ENCODE data around the gene HLA-C.
"Not testable (repeated sequence)": the region's sequence is repeated elsewhere in the genome, so short reads cannot be mapped to it uniquely, and the experiment has no call there.

The HLA-C gene

DNA sequence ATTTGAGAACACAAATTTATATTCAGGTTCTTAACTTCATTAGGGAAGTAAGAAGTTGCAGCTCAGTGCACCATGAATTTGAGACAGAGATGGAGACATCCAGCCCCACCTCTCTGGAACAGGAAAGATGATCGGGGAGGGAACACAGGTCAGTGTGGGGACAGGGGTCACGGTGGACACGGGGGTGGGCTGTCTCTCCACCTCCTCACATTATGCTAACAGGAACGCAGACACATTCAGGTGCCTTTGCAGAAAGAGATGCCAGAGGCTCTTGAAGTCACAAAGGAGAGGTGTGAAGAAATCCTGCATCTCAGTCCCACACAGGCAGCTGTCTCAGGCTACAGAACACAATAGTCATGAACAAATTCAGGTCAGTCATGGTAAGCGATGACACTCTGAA is 3.1 kb downstream of the HLA-C start:
- no peak for DNase-seq

DNA sequence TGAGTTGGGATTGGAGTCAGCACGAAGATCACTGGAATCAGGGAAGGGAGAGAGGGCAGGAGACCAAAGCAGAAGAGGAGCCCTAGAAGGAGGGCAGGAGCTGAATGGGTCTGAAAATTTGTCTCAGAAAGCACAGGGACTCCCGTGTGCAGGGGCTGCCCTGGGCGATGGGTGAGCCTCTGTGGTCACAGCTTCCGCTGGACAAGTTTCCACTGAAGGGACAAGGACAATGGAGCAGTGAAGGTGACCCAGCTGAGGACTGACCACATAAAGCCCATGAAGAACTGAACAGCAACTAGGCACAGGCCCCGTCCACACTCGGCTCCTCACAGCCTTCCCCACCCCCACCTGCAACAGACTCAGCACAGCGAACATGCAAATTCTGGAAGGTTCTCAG is 3.5 kb downstream of the HLA-C start:
- DNase-seq: no peak

DNA sequence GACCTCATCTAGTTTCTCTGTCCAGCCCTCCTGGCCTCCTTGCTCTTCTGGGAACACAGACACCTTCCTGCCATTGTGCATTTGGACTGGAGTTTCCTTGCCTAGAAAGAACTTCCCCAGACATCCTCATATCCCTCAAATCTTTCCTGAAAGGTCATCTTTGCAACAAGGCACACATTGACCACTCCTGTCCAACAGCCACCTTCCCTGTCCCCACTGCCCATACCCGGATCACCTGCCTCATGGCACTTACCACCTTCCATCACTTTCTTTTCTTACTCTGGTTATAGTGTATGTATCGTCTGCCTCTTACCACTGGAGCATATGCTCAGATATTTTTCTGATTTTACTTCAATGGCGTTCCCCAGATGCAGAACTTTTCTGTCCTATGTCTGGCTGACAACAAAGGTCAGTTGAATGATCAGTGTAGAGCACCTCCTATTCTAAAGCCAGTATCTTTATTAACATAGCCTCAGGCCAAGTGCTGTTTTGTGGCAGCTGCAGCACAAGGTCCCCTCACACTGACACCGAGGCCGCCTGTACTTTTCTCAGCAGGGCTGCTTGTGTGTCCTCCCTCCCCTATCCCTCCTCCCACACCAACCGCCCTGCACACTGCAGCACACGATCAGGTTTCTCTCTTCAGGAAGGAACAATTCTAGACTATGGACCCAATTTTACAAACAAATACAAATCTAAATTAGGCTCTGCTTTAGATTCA is 4.1 kb downstream of the HLA-C start:
- DNase-seq: no peak

DNA sequence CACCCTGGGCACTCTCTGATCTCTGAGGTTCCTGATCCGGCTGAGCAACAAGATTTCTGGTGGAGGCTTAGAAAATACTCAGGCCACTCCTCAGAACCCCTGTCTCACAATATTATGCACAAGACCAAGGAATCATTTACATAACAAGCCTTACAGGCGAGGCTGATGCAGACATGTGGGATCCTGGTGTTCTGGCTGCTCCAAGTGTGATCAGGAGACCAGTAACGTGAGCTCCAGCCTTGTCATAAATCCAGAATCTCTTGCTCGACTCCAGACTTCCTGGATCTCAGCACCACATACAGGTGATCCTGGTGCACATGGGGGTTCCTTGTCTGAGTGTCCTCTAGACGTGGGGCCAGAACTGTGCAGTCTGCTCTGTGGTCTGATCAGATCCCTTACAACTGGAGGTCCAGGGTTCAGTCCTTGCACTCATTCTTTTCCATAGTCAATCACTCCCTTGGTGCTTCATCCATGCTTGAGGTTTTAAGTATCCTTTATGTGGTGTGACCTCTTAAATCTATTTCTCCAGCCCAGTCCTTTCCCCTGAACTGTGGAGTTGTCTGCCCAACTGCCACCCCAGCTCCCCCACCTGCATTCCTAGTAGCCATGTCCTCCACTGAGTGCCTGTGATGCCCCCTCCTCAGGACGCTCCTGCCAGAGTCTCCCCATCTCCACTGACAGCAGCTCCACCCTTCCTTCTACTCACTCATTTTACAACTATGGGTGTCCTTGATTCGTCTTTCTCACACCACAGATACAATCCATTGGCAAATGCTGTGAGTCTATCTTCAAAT is 5.1 kb downstream of the HLA-C start:
- no peak for DNase-seq

DNA sequence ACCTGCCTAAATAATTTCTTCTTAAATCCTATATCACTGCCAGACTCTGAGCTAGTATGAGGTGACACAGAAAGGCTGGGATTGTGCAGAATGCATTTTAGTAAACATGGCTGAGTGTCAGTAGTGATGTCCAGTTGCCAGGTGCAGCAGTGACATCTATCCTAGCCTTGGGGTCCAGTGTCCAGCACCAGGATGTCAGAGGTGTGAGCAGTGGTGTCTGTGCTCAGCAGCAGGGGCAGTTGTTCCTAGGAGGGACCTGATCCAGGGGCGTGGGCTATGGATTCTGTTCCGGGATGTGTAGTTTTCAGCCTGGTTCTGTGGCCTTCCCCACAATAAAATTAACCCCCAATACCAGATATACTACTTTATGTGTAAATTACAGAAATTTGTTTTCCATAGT is 6.0 kb downstream of the HLA-C start:
- no peak for DNase-seq

DNA sequence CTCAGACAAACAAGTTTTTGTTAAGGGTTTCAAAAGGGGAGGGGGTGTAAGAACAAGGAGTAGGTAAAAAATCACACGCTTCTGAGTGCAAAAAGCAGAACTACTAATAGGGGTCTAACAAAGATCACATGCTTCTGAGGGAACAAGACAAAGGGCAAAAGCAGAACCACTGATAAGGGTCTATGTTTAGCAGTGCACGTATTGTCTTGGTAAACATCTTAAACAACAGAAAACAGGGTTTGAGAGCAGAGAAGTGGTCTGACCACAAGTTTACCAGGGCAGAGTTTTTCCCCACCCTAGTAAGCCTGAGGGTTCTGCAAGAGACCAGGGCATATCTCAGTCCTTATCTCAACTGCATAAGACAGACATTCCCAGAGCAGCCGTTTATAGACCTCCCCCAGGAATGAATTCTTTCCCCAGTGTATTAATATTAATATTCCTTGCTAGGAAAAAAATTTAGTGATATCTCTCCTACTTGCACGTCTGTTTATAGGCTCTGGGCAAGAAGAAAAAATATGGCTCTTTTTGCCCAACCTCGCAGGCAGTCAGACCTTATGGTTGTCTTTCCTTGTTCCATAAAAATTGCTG is 8.5 kb downstream of the HLA-C start:
- not testable (repeated sequence) for DNase-seq

DNA sequence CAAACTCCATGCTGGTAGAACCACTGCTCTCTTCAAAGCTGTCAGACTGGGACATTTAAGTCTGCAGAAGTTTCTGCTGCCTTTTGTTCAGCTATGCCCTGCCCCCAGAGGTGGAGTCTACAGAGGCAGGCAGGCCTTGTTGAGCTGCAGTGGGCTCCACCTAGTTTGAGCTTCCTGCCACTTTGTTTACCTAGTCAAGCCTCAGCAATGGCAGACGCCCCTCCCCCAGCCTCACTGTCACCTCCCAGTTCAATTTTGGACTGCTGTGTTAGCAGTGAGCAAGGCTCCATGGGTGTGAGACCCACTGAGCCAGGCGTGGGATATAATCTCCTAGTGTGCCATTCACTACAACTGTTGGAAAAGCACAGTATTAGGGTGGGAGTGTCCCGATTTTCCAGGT is 11.9 kb downstream of the HLA-C start:
- DNase-seq: not testable (repeated sequence)

DNA sequence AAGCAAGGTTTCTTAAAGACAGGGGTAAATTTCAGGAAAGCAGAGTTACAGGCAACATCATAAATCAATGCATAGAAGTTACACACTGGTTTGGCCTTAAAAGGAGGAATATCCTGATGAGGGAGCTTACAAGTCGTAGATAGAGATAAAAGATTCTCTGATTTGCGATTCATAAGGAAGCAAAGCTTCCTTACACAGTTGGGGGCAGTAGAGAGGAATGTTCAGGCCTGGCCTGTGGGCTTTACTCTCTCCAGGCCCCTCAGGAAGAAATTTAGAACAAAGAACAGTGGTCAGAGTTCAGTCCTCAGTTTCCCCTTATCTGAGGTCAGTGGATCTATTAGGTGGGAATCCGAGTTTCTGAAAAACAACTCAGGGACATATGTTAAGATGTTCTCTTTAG is 19.3 kb downstream of the HLA-C start:
- no peak for DNase-seq

DNA sequence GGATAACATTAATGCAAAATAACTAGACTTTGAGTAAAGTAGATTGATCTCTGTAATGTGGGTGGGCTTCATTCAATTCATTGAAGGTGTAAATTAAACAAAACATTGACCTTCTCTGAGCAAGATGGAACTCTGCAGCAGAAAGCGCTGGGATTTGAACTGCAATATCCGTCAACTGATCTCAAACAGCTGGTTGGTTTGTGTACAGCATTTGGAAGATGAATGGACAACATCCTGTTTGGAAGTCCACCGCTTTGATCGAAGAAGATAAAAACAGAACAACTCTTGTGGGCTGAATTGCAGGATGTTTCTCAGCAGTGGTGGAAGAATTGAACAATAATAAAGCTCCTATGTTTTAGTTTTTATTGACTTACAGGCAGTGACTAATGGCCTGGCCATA is 20.6 kb downstream of the HLA-C start:
- DNase-seq: no peak

DNA sequence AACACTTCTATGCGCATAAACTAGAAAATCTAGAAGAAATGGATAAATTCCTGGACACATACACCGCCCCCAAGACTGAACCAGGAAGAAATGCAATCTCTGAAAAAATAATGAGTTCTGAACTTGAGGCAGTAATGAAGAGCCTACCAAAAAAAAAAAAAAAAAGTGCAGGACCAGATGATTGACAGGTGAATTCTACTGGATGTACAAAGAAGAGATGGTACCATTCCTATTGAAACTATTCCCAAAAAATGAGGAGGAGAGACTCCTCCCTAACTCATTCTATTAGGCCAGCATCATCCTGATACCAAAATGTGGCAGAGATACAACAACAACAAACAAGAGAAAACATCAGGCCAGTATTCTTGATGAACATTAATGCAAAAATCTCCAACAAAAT is 22.7 kb downstream of the HLA-C start:
- DNase-seq: no peak

DNA sequence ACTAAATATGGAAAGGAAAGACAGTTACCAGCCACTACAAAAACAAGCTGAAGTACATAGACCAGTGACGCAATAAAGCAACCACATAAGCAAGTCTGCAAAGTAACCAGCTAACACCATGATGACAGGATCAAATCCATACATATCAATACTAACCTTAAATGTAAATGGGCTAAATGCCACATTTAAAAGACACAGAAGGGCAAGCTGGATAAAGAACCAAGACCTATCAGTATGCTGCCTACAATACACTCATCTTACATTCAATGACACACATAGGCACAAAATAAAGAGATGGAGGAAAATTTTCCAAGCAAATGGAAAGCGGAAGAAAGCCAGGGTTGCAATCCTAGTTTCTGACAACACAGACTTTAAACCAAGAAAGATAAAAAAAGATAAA is 24.1 kb downstream of the HLA-C start:
- DNase-seq: no peak

DNA sequence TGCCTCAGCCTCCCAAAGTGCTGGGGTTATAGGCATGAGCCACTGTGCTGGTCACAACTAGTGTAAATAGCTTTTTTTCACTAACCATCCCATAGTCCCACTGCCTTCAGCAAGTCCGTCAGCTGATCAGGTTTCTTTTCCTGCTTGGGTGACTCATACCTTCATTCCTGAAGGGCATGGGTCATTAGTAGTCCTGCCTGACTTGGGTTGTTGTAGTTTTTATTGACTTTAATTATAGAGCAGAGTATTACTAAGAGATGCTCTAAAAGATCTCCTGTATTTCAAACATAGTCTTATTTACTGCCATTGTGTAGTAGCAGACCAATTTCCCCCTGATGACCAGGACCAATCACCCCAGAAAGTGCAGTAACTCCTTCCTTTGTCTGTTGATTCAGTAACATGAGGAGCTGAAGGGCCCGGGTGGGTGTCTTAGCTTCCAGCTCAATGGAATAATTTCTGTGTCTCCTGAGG is 25.8 kb downstream of the HLA-C start:
- no peak for DNase-seq

DNA sequence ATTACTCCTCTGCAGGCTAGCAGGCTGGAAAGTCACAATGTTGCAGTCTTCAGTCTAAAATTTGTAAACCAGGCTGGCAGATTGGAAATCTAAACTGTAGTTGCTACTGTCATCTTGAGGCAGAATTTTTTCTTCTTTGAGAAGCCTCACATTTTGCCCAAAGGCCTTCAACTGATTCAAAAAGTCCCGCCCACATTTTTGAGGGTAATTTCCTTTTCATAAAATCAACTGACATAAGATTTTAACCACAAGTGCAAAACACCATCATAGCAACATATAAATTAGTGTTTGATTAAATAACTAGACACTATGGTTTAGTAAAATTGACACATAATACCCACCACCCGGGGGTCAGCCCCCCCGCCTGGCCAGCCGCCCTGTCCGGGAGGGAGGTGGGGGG is 28.4 kb downstream of the HLA-C start:
- no peak for DNase-seq

DNA sequence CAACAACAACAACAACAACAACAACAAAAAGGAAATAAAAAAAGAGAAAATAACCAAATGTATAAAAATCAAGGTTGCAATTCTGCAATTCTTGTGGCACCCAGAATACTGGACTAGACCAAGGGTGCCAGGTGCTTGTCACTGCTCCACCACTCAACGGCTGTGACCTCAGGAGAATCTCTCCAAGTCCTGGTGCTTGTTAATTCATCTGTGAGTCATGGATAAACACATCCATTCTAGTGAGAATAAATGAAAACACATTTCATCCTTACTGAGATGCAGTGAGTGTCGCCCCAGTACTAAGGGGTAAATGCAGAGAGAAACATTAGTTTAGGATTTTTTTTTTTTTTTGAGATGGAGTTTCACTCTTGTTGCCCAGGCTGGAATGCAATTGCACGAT is 32.0 kb downstream of the HLA-C start:
- DNase-seq: no peak

DNA sequence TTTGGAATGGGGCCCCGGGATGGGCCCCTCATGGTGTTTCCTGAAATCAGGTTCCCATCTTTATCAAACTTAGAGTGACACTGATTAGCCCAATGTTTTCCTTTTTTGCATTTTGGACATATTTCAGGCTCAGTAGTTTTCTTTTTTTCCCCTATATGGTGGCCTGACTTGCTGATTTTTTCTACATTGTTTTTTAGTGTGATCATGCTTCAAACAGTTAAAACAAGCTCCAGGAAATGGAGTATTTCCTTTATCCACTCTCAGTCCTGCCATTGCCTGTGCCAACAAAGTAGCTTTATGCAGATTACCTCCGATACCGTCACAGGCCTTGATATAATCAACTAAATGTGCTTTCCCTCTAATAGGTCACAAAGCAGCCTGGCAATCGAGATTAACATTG is 37.8 kb downstream of the HLA-C start:
- not testable (repeated sequence) for DNase-seq

DNA sequence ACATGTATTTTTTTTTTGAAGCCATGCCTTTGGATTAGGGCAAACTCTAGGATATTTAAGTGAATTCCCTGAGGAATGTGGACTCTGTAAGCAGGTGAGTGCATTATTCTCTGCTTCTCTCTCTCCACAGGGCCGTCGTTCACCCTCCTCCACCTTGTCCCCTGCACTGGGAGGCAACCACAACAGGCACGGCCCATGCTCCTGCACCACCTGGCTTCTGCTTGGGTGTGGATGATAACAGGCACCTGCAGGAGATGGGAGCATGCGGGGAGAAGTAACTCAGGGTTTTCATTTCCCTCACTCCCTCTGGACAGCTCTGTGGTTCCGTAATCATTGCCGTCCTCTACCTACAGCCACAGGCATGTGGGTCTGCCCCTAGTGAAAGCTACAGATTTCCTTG is 43.4 kb downstream of the HLA-C start:
- no peak for DNase-seq

DNA sequence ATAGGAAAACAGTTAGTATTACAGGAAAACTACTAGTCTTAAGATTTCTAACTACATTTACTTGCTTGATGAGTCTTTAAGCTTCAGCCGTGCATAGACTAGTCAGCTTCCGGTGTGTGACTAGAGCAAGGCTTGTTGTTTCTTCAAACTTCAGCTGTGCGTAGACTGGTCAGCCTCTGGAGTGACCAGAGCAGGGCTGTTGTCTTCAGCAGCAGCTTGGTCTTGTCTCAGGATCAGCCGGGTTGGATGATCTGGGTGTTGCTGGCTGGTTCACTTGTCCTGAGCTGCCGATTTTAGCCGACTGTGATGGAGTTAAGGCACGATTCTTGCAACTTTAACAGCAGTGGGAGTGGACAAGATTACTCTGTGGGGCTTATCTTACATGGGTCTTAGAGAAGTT is 44.7 kb downstream of the HLA-C start:
- DNase-seq: no peak

DNA sequence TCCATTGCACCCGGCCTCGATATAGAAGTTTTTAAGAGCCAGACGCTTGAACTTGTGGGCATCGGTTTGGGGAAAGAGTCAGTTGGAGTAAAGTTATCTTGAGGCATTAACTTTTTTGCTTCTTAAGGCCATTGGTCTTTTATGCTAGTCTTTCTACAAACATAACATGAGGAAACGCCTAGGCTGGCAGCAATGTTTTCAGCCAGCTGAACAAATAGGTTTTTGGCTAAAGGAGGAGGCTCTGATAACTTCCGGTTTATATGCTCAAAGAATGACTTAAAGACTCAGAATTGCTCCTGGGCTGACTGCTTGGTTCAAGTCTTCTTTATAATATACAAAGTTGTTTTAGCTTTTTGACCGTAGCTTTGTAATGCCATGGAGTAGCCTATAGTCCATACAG is 46.2 kb downstream of the HLA-C start:
- no peak for DNase-seq

DNA sequence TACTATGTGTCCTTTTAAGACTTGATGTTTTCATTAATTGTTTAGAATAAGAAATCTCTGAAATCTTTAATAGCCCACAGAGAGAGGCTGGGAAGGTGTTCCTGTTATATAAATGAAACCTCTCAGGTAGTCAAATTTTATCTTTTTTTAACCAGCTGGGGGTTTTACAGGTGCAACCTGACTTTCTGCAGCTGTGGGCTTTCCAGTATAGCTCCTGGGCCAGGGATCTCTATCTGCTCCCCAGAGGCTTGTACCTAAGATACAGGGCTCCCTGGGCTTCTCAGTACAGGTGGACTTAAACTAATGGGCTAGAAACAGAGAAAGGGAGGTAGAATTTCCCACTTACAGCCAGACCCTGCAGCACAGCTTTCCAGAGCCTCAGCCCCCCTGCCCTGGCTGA is 49.4 kb downstream of the HLA-C start:
- DNase-seq: no peak
